ENCODE data around the gene PJA2.

GRCh38 chr5:109387408-109387974 is 22.3 kb downstream of the PJA2 start:
- TF ChIP-seq CTCF (IDR thresholded peaks at IDR 0.05 in 4 of 5, conservative IDR thresholded peaks at IDR 0.05 in 1 of 5), result no peak
- no peak for TF ChIP-seq POLR2A (IDR thresholded peaks at IDR 0.05)
